Mononuclear cell (primary cell): Measurements from ENCODE around the gene SH2D3C. TPM values are rescaled to one million over a fixed set of nuclear protein-coding genes. Genes with fewer than 3 reads are reported as not detected.

ENCODE experiments used
- H3K27me3 ChIP-seq: 2 replicates; pipeline ENCODE4 v1.6.0; 2011; ENCODE audit warnings: low read length, control low read depth; ENCODE audit not compliant: insufficient read depth
- H3K4me1 ChIP-seq: 2 replicates; pipeline ENCODE4 v1.5.1; 2011; ENCODE audit warnings: mild to moderate bottlenecking, low read length, control low read depth; ENCODE audit not compliant: insufficient read depth
- H3K4me3 ChIP-seq: 2 replicates; pipeline ENCODE4 v1.5.1; 2011; ENCODE audit warnings: mild to moderate bottlenecking, low read length, moderate library complexity
- H3K9me3 ChIP-seq: 2 replicates; pipeline ENCODE4 v1.5.1; 2011; ENCODE audit warnings: low read depth, mild to moderate bottlenecking, control low read depth, low read length
- total RNA-seq: library from RNA; depleted of rRNA; stranded (reverse); fragments of >200 nt; gene quantifications from one replicate; pipeline ENCODE4 v1.2.3, GENCODE V29; 2012

The SH2D3C gene
- total RNA-seq, 1 donor: 12.6 TPM

GRCh38 chr9:127732444-127732843 is 46.0 kb downstream of the SH2D3C start:
- no peaks in the 10 kb centered on the region for H3K27me3 ChIP-seq
- H3K9me3 ChIP-seq: no peaks in the 10 kb centered on the region
- H3K4me3 ChIP-seq: no peak overlapping the region
- peaks cover 22% of the 10 kb centered on the region for H3K4me1 ChIP-seq

DNA sequence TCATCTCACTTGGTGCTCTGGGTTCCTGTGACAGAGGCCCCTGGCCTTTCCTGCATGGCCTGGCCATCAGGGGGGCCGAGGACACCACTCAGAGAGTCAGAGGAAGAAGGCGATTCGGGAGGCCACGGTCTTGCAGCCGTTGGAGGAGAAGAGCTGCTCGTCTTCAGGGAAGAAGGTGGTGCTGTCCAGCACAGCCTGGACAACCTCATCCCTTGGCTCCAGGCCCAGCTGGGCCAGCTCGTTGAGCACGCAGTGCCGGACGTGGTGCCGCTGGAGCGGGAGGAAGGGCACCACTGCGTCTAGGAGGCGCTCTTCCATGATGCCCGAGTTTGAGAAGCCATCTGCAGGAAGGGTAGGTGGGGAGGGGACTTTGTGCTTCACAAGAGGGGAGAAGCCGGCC is 46.5 kb downstream of the SH2D3C start:
- Histone ChIP-seq H3K27me3 (no peaks in the 10 kb centered on the region), H3K4me3 (no peak overlapping the region), H3K9me3 (no peaks in the 10 kb centered on the region), H3K4me1 (peaks cover 22% of the 10 kb centered on the region)

DNA sequence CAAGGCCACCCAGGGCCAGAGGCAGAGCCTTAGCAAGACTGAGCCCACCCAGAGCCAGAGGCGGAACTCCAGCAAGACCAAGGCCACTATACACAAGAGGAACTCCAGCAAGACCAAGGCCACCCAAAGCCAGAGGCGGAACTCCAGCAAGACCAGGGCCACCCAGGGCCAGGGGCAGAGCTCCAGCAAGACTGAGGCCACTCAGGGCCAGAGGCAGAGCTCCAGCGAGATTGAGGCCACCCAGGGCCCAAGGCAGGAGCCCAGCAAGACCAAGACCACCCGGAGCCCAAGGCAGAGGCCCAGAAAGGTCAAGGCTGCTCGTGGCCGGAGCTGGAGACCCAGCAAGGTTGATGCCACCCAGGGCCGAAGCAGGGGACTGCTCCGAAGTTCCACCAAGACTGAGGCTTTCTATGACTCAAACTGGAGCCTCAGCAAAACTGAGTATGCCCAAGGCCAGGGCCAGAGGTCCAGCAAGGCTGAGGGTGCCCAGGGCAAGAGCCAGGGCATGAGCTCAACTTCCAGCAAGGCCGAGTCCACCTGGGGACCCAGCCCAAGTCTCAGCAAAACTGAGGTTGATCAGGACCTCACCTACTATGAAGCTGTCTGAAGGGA is 47.6 kb downstream of the SH2D3C start:
- Histone ChIP-seq H3K4me3 (no peak overlapping the region), H3K27me3 (no peaks in the 10 kb centered on the region), H3K9me3 (no peaks in the 10 kb centered on the region), H3K4me1 (peaks cover 22% of the 10 kb centered on the region)

DNA sequence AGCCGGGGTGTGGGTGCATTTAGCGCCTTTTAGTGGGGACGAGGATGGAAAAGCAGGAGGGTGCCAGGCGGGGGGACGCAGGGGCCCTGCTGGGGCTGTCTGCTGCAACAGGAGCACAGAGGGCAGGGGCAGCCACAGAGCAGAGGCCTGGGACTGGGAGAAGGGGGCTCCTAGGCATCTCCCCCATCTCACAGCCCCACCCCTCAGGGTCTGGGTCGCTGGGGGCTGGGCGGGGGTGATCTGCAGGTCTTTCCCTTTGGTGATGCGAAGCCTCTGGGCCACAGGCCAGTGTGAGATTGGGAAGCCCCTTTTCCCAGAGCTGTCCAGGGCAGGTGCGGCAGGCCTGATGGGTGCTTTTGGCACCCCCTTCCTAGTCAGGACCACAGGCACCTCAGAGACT is 48.2 kb downstream of the SH2D3C start:
- Histone ChIP-seq H3K27me3 (no peaks in the 10 kb centered on the region), H3K4me1 (peaks cover 16% of the 10 kb centered on the region), H3K4me3 (no peak overlapping the region), H3K9me3 (no peaks in the 10 kb centered on the region)

GRCh38 chr9:127729522-127730256 is 48.8 kb downstream of the SH2D3C start:
- Histone ChIP-seq H3K4me1 (peaks cover 14% of the 10 kb centered on the region), H3K27me3 (no peaks in the 10 kb centered on the region), H3K4me3 (no peak overlapping the region), H3K9me3 (no peaks in the 10 kb centered on the region)

DNA sequence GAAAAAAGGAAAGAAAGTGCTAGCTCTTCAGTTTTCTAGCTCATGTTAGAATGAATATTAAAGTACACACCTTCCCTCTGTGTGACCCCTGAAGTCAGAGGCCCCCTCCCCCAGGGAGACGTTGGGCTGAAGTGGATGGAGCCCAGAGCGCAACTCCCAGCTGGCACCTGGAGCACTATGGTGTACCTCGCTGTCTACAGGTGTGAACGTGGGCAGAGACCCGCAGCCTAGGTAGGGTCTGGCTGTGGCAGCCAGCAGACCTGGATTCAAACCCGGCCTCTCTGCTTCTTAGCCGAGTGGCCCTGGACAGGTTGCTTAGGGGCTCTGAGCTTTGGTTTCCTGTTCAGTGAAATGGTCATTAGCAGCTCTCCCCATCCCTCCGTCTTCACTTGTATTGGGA is 49.7 kb downstream of the SH2D3C start:
- Histone ChIP-seq H3K27me3 (no peaks in the 10 kb centered on the region), H3K4me3 (no peak overlapping the region), H3K4me1 (peaks cover 6% of the 10 kb centered on the region), H3K9me3 (no peaks in the 10 kb centered on the region)

DNA sequence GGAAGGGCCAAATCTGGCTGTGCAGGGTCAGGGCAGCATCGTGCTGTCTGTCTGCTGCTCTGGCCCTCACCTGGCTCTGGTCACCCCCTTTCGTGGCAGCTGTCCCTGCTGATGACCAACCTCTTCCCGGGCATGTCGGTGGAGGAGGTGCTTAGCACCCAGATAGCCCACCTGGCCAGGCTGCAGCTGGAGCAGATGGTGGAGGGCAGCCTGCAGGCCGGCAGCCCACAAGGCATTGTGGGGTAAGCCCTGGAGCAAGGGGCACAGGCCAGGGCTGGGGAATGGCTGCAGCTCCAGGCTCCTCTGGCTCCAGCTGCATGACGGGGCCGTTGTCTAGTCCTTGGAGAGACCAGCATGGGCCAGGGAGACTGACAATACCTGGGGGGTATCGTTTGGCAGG is 51.6 kb downstream of the SH2D3C start:
- Histone ChIP-seq H3K4me1 (no peaks in the 10 kb centered on the region), H3K4me3 (no peak overlapping the region), H3K27me3 (no peaks in the 10 kb centered on the region), H3K9me3 (no peaks in the 10 kb centered on the region)

- Histone ChIP-seq H3K9me3 (no peaks in the 10 kb centered on the region), H3K4me1 (peaks cover 16% of the 10 kb centered on the region), H3K4me3 (no peak overlapping the region), H3K27me3 (no peaks in the 10 kb centered on the region)
Measured at GRCh38 chr9:127724012-127724411, 54.5 kb downstream of the SH2D3C start.

DNA sequence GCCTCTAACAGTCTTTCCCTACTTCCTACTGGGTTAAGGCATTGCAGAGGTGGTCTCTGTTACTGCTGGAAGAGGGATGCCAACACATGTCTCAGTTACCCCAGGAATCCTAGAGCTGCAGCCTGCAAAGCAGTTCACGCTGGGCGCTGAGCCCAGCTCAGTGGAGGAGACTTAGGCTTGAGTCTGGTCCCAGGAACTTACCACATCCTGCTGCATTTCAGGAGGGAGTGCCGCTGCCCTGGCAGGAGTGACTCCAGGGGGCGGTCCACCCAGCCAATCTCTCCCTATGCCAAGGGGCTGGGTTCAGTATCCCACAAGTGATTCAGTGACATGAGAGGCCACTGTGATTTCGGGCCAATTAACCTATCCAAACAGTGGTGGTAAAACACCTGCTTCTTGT is 55.0 kb downstream of the SH2D3C start:
- Histone ChIP-seq H3K9me3 (no peaks in the 10 kb centered on the region), H3K4me3 (no peak overlapping the region), H3K27me3 (no peaks in the 10 kb centered on the region), H3K4me1 (peaks cover 20% of the 10 kb centered on the region)

DNA sequence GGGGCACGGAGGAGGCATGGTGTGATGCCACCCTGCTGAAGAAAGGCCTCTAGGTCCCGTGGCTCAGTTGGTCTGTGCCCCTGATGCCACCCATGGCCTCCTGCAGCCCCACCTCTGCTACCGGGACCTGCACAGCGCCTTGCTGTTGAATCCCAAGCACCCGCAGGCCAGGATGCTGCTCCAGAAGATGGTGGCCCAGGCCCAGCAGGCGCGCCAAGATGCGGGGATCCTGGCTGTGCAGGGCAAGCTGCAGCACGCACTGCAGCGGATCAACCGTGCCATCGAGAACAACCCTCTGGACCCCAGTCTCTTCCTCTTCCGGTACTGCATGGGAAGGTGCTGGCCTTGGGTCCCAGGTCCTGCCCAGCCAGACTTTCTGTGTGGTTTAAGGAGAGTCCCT is 55.5 kb downstream of the SH2D3C start:
- H3K4me3 ChIP-seq: no peak overlapping the region
- H3K4me1 ChIP-seq: peaks cover 20% of the 10 kb centered on the region

DNA sequence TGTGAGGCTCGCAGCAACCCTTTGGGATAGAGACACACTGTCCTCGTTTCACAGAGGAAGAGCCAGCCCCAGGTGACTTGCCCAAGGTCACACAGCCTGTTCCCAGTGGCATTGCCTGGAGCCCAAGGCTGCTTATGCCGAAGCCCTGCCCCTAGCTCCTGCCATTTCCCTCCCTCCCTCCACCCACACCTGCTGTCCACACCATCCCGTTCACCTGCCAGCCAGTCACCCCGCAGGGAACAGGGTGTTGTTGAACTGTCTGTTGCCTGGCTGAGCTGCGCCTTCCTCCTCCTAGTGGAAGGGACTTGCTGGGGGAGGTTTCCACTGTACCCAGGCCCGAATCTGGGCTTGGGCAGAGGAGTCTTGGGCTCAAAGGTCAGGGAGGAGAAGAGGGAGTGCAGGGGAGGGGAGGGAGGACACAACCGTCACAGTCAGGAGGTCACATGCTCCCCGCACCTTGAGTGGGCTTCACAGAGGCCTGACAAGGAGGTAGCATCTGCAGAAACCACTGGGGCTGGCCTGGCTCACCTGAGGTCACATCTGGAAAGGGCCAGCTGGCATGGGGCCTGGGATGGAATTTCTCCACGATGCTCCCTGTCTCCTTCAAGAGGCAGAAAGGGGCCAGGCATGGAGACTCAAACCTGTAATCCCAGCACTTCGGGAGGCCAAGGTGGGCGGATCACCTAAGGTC is 56.3 kb downstream of the SH2D3C start:
- Histone ChIP-seq H3K4me3 (no peak overlapping the region), H3K27me3 (no peaks in the 10 kb centered on the region), H3K9me3 (no peaks in the 10 kb centered on the region), H3K4me1 (peaks cover 20% of the 10 kb centered on the region)

More for the DNA sequence above, 55.5 kb downstream of the SH2D3C start:
- no peaks in the 10 kb centered on the region for H3K9me3 ChIP-seq
- no peaks in the 10 kb centered on the region for H3K27me3 ChIP-seq

DNA sequence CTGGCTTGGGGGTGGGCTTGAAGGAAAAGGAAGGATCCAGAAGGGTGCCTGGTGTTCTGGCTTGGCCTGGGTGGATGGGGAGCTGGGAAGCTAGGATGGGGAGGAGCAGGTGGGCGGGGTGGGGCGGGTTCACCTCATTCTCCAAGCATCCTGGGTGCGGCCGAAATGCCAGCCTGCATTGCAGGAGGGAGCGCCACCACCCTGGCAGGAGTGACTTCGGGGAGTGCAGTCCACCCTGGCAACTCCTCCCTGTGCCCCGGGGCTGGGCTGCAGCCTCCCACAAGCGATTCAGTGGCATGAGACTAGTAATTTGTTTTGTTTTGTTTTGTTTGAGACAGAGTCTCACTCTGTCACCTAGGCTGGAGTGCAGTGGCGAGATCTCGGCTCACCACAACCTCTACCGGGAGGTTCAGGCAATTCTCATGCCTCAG is 57.1 kb downstream of the SH2D3C start:
- H3K27me3 ChIP-seq: no peaks in the 10 kb centered on the region
- peaks cover 21% of the 10 kb centered on the region for H3K4me1 ChIP-seq
- H3K9me3 ChIP-seq: no peaks in the 10 kb centered on the region
- H3K4me3 ChIP-seq: no peak overlapping the region

DNA sequence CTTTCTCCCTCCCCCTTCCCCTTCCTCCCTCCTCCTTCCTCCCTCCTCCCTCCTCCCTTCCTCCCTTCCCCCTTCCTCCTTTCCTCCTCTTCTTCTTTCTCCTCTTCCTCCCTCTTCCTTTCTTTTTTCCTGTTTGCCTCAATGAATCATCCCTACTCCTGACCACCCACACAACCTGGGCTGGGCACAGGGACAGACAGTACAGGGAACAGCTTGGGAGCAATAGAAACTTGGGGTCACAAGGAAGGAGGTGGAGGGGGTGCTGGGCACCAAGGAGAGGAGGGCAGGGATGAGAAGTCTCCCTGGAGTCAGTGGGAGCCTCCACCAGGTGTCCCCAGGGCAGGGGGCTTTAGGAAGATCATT is 57.6 kb downstream of the SH2D3C start:
- Histone ChIP-seq H3K9me3 (no peaks in the 10 kb centered on the region), H3K4me1 (peaks cover 26% of the 10 kb centered on the region), H3K27me3 (no peaks in the 10 kb centered on the region), H3K4me3 (no peak overlapping the region)

GRCh38 chr9:127720031-127720864 is 58.2 kb downstream of the SH2D3C start:
- H3K4me3 ChIP-seq: no peak overlapping the region
- peaks cover 27% of the 10 kb centered on the region for H3K4me1 ChIP-seq
- H3K9me3 ChIP-seq: no peaks in the 10 kb centered on the region
- no peaks in the 10 kb centered on the region for H3K27me3 ChIP-seq

- H3K4me3 ChIP-seq: no peak overlapping the region
- H3K27me3 ChIP-seq: no peaks in the 10 kb centered on the region
- H3K9me3 ChIP-seq: no peaks in the 10 kb centered on the region
- peaks cover 34% of the 10 kb centered on the region for H3K4me1 ChIP-seq
Measured at GRCh38 chr9:127717766-127718165, 60.7 kb downstream of the SH2D3C start.
